ENCODE data around the gene KCNK1. TPM values are rescaled to one million over a fixed set of nuclear protein-coding genes. Genes with fewer than 3 reads are reported as not detected.

The KCNK1 gene
- total RNA-seq, 1 experiment from 2014 or later = 0.13 TPM

GRCh38 chr1:233641029-233641428, 27.1 kb downstream of the KCNK1 start:
- Histone ChIP-seq H3K4me3 (ENCODE audit: low read depth in 2 of 2, low read length in 2 of 2) (no peak overlapping the region), H3K9me3 (ENCODE audit: control insufficient read depth, insufficient read depth, low read depth, low read length) (no peaks in the 10 kb centered on the region), H3K4me1 (ENCODE audit: control insufficient read depth, insufficient read depth, low read length) (no peaks in the 10 kb centered on the region), H3K27me3 (ENCODE audit: control insufficient read depth, insufficient read depth, low read length) (peaks cover 11% of the 10 kb centered on the region), H3K27ac (ENCODE audit: low read length) (no peak overlapping the region), H3K36me3 (ENCODE audit: control insufficient read depth, insufficient read depth, low read length) (no peaks in the 10 kb centered on the region)
- no peak for ATAC-seq
- intact Hi-C loops (cut with micrococcal nuclease; ENCODE audit: unreplicated experiment) (no loop called here), in situ Hi-C loops (cut with HindIII; ENCODE audit: low pct_unique_long_range_greater_than_20kb, low sequenced_read_pairs) (no loop called here)
- CTCF ChIA-PET = no interaction called here
- no TSS peak for BruUV-seq (replicated peaks)
- POLR2A ChIA-PET = no interaction called here
- DNase-seq (ENCODE audit: low read depth, low spot score) = no peak
- TF ChIP-seq, protein P1, sequence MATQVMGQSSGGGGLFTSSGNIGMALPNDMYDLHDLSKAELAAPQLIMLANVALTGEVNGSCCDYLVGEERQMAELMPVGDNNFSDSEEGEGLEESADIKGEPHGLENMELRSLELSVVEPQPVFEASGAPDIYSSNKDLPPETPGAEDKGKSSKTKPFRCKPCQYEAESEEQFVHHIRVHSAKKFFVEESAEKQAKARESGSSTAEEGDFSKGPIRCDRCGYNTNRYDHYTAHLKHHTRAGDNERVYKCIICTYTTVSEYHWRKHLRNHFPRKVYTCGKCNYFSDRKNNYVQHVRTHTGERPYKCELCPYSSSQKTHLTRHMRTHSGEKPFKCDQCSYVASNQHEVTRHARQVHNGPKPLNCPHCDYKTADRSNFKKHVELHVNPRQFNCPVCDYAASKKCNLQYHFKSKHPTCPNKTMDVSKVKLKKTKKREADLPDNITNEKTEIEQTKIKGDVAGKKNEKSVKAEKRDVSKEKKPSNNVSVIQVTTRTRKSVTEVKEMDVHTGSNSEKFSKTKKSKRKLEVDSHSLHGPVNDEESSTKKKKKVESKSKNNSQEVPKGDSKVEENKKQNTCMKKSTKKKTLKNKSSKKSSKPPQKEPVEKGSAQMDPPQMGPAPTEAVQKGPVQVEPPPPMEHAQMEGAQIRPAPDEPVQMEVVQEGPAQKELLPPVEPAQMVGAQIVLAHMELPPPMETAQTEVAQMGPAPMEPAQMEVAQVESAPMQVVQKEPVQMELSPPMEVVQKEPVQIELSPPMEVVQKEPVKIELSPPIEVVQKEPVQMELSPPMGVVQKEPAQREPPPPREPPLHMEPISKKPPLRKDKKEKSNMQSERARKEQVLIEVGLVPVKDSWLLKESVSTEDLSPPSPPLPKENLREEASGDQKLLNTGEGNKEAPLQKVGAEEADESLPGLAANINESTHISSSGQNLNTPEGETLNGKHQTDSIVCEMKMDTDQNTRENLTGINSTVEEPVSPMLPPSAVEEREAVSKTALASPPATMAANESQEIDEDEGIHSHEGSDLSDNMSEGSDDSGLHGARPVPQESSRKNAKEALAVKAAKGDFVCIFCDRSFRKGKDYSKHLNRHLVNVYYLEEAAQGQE (IDR thresholded peaks at IDR 0.05; ENCODE audit: insufficient read depth in 1 of 2, low read depth in 2 of 2, low read length in 1 of 2) = no peak
- no peak for TF ChIP-seq POLR2AphosphoS5 (IDR thresholded peaks at IDR 0.05; ENCODE audit: low read depth, low read length)
- TF ChIP-seq TCF7L2 (IDR thresholded peaks at IDR 0.05; ENCODE audit: low read depth, low read length) = no peak
- TF ChIP-seq, protein P2, sequence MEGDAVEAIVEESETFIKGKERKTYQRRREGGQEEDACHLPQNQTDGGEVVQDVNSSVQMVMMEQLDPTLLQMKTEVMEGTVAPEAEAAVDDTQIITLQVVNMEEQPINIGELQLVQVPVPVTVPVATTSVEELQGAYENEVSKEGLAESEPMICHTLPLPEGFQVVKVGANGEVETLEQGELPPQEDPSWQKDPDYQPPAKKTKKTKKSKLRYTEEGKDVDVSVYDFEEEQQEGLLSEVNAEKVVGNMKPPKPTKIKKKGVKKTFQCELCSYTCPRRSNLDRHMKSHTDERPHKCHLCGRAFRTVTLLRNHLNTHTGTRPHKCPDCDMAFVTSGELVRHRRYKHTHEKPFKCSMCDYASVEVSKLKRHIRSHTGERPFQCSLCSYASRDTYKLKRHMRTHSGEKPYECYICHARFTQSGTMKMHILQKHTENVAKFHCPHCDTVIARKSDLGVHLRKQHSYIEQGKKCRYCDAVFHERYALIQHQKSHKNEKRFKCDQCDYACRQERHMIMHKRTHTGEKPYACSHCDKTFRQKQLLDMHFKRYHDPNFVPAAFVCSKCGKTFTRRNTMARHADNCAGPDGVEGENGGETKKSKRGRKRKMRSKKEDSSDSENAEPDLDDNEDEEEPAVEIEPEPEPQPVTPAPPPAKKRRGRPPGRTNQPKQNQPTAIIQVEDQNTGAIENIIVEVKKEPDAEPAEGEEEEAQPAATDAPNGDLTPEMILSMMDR (IDR thresholded peaks at IDR 0.05) = no peak
- no peak for TF ChIP-seq SIN3A (IDR thresholded peaks at IDR 0.05; ENCODE audit: borderline replicate concordance, insufficient read depth, low read depth, low read length)

- Histone ChIP-seq H3K4me1 (ENCODE audit: control insufficient read depth, insufficient read depth, low read length) (no peaks in the 10 kb centered on the region), H3K36me3 (ENCODE audit: control insufficient read depth, insufficient read depth, low read length) (no peaks in the 10 kb centered on the region), H3K4me3 (ENCODE audit: low read depth in 2 of 2, low read length in 2 of 2) (no peak overlapping the region), H3K27ac (ENCODE audit: low read length) (no peak overlapping the region), H3K9me3 (ENCODE audit: control insufficient read depth, insufficient read depth, low read depth, low read length) (no peaks in the 10 kb centered on the region), H3K27me3 (ENCODE audit: control insufficient read depth, insufficient read depth, low read length) (peaks cover 14% of the 10 kb centered on the region)
- DNase-seq (ENCODE audit: low read depth, low spot score) (no peak), ATAC-seq (no peak)
- ChIA-PET POLR2A (no interaction called here), CTCF (no interaction called here)
- in situ Hi-C loops (cut with HindIII; ENCODE audit: low pct_unique_long_range_greater_than_20kb, low sequenced_read_pairs) = no loop called here
- no peak for TF ChIP-seq TCF7L2 (IDR thresholded peaks at IDR 0.05; ENCODE audit: low read depth, low read length)
- TF ChIP-seq POLR2AphosphoS5 (IDR thresholded peaks at IDR 0.05; ENCODE audit: low read depth, low read length) = no peak
- intact Hi-C loops (cut with micrococcal nuclease; ENCODE audit: unreplicated experiment) = no loop called here
- BruUV-seq (replicated peaks) = no TSS peak
Measured at GRCh38 chr1:233647073-233647472, 33.2 kb downstream of the KCNK1 start.

GRCh38 chr1:233647636-233648035, 33.7 kb downstream of the KCNK1 start:
- Histone ChIP-seq H3K36me3 (ENCODE audit: control insufficient read depth, insufficient read depth, low read length) (no peaks in the 10 kb centered on the region), H3K27ac (ENCODE audit: low read length) (no peak overlapping the region), H3K4me3 (ENCODE audit: low read depth in 2 of 2, low read length in 2 of 2) (no peak overlapping the region), H3K27me3 (ENCODE audit: control insufficient read depth, insufficient read depth, low read length) (peaks cover 11% of the 10 kb centered on the region), H3K4me1 (ENCODE audit: control insufficient read depth, insufficient read depth, low read length) (no peaks in the 10 kb centered on the region), H3K9me3 (ENCODE audit: control insufficient read depth, insufficient read depth, low read depth, low read length) (no peaks in the 10 kb centered on the region)
- ATAC-seq (no peak), DNase-seq (ENCODE audit: low read depth, low spot score) (no peak)
- ChIA-PET POLR2A (no interaction called here), CTCF (no interaction called here)
- no peak for TF ChIP-seq SIN3A (IDR thresholded peaks at IDR 0.05; ENCODE audit: borderline replicate concordance, insufficient read depth, low read depth, low read length)
- TF ChIP-seq, protein P1 (IDR thresholded peaks at IDR 0.05; ENCODE audit: insufficient read depth in 1 of 2, low read depth in 2 of 2, low read length in 1 of 2) = no peak
- TF ChIP-seq, protein P2 (IDR thresholded peaks at IDR 0.05) = no peak
- no peak for TF ChIP-seq POLR2AphosphoS5 (IDR thresholded peaks at IDR 0.05; ENCODE audit: low read depth, low read length)
- no peak for TF ChIP-seq TCF7L2 (IDR thresholded peaks at IDR 0.05; ENCODE audit: low read depth, low read length)
- no TSS peak for BruUV-seq (replicated peaks)
- intact Hi-C loops (cut with micrococcal nuclease; ENCODE audit: unreplicated experiment) = no loop called here
- in situ Hi-C loops (cut with HindIII; ENCODE audit: low pct_unique_long_range_greater_than_20kb, low sequenced_read_pairs) = no loop called here

Measured in Panc1 (cell line).